GM13976 (cell line): Measurements from ENCODE around the gene HPN.
"Not testable (repeated sequence)": the region's sequence is repeated elsewhere in the genome, so short reads cannot be mapped to it uniquely, and the experiment has no call there.

Experiments used
- DNase-seq: peaks from one replicate; pipeline ENCODE4 v3.0.0; 2012; ENCODE audit warnings: low spot score
- in situ Hi-C: fragments of 300-500 bp; cut with MboI; formaldehyde crosslinking; loops from one replicate; pipeline ENCODE4 v1.12.0; 2022; ENCODE audit warnings: low sequenced_read_pairs, mixed read lengths, inconsistent platforms; ENCODE audit not compliant: unreplicated experiment
- TF ChIP-seq, protein P1 (sequence below): IDR thresholded peaks from 2 replicates; pipeline ENCODE4 v1.5.1; 2012; ENCODE audit warnings: borderline replicate concordance, mild to moderate bottlenecking; ENCODE audit not compliant: insufficient read depth; ENCODE audit errors: extremely low read depth, missing control alignments, control extremely low read depth

Gene HPN

DNA sequence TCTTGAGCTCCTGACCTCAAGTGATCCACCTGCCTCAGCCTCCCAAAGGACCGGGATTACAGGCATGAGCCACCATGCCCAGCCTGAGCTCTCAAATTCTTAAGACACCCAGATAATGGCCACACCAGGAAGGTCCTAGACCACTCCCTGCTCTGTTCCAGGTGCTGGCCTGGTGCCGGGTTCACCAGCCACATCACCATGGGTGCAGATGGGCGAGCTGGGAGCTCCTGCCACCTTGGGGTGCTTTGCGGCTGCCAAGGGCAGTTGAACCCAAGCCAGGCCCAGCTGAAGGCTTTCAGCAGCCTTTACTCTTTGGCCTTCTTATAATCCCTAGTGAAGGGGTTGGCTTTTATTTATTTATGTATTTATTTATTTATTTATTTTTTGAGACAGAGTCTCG, 4.9 kb downstream of the HPN start:
- in situ Hi-C loops: no loop called here
- TF ChIP-seq, protein P1, sequence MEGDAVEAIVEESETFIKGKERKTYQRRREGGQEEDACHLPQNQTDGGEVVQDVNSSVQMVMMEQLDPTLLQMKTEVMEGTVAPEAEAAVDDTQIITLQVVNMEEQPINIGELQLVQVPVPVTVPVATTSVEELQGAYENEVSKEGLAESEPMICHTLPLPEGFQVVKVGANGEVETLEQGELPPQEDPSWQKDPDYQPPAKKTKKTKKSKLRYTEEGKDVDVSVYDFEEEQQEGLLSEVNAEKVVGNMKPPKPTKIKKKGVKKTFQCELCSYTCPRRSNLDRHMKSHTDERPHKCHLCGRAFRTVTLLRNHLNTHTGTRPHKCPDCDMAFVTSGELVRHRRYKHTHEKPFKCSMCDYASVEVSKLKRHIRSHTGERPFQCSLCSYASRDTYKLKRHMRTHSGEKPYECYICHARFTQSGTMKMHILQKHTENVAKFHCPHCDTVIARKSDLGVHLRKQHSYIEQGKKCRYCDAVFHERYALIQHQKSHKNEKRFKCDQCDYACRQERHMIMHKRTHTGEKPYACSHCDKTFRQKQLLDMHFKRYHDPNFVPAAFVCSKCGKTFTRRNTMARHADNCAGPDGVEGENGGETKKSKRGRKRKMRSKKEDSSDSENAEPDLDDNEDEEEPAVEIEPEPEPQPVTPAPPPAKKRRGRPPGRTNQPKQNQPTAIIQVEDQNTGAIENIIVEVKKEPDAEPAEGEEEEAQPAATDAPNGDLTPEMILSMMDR: no peak
- DNase-seq: no peak

DNA sequence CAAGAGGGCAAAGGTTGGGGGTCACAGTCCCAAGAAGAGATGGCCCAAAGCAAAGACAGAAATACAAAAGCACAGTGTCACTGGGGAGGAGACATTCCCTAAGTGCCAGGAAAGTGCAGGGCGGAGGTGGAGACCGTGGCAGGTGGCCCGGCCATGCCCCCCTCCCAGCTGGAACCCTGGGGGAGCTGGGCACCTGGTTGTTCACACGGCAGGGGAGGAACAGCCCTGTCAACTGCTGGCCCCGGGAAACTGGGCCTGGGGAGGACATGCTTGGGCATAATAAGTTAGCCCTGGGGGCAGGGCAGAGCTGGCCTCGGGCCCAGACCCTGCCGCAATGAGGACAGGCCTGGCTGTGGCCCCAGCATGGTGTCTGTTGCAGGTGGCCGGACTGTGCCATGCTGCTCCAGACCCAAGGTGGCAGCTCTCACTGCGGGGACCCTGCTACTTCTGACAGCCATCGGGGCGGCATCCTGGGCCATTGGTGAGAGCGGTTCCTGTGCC, 7.4 kb downstream of the HPN start:
- DNase-seq: no peak
- TF ChIP-seq, protein P1: no peak
- in situ Hi-C loops: no loop called here

DNA sequence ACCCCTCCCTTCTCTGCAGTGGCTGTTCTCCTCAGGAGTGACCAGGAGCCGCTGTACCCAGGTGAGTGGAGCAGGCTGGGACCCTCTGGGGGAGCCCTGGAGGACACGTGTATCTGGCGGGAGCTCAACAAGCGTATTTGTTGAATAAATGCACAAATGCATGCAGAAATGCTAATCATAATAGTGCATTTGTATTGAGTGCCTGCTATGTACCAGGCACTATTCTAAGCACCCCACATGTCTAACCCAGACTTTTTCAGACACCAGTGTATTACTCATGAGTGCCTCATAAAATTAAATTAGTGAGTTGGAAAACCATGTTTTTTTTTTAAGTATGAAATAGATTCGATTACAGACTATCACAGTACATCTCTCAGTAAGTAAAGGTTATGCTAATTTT, 7.9 kb downstream of the HPN start:
- in situ Hi-C loops: no loop called here
- DNase-seq: no peak
- TF ChIP-seq, protein P1: no peak

DNA sequence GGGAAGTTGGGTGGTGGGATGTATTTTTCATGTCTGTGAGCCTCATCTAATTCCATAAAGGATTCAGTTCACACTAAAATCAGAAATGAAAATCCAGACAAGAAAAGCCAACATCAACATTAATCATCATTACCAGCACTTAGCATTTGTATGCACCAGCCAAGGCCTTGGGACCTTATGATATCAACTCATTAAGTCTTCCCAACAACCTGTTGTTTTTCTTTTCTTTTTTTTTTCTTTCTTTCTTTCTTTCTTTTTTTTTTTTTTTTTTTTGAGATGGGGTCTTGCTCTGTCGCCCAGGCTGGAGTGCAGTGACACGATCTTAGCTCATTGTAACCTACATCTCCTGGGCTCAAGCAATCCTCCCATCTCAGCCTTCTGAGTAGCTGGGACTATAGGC, 9.1 kb downstream of the HPN start:
- DNase-seq, in situ Hi-C loops: not testable (repeated sequence)

DNA sequence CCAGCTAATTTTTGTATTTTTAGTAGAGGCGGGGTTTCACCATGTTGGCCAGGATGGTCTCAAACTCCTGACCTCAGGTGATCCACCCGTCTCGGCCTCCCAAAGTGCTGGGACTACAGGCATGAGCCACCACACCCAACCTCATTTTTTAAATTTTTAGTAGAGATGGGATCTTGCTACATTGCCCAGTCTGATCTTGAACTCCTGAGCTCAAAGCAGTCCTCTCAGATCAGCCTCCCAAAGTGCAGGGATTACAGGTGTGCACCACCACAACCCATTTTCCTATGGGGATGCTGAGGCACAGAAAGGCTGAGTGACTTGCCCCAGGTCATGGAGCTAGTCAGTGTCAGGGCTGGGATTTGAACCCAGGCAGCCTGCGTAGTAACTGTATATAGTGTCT, 9.7 kb downstream of the HPN start:
- in situ Hi-C loops, DNase-seq: not testable (repeated sequence)

DNA sequence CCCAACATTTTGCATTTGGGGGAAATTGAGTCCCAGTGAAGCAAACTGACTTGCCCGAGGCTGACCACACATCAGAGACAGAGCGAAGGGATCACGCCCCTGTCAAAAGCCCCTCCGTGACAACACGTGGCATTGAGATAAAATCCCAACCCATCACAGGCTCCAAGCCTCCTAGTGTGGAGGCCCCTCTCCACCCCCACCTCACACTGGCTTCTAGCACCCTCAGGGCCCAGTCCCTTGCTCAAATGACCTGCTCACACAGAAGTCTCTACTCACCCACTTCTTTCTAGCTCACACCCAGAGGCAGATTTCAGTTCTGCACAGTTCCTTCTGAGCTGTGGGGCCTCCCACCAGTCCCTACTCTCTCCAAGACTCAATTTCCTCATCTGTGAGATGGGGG, 10.3 kb downstream of the HPN start:
- in situ Hi-C loops: no loop called here
- TF ChIP-seq, protein P1: no peak
- no peak for DNase-seq

DNA sequence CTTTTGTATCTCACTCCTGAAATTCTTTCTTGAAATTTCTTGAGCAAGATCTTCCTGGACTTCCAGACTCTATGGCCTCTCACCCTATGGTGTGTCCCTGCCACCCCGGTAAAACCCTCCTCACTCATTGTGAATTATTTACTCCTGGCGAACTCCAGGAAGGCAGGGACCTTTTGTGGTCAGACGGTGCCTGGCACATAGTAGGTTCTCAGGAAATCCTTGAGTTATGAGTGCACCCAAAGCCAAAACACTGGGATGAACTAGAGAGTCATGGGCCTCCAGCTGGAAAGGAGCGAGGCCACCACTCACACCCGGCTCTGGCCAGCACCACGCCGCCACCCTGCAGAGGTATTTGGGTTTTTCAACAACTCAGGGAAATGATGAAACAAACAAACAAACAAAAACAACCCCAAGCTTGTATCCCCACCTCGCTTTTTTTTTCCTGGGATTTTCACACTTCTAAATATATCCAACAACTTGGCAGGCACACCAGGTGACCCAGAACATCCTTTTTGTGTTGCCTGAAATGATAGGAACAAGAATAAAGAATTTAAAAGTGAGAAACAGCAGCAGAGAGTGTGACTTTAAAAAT, 11.2 kb downstream of the HPN start:
- no peak for DNase-seq
- in situ Hi-C loops: no loop called here
- TF ChIP-seq, protein P1: no peak
